Stimulated activated effector memory CD8-positive, alpha-beta T cell treated with anti-CD3 and anti-CD28 coated beads, Interleukin-12 subunit alpha, Interleukin-12 subunit beta, amount 100 ng/mL, for 72 hours (primary cell): ENCODE data around the gene MC3R.

ENCODE experiments used
- ATAC-seq: fragments of 150-1000 bp; cut with Tn5 transposase; 2 replicates; pipeline ENCODE4 v1.10.0; 2021
- DNase-seq, 2 donors: peaks; one replicate each; pipeline ENCODE4 v3.0.0; 2021 to 2022; ENCODE audit warnings: low spot score in 2 of 2
- H3K27ac Mint-ChIP-seq: one replicate; pipeline ENCODE4 v1.8.0; 2022; ENCODE audit warnings: mild to moderate bottlenecking, mixed read lengths
- H3K36me3 Mint-ChIP-seq: one replicate; pipeline ENCODE4 v1.8.0; 2022; ENCODE audit warnings: mild to moderate bottlenecking, mixed read lengths
- H3K4me1 Mint-ChIP-seq: one replicate; pipeline ENCODE4 v1.8.0; 2022; ENCODE audit warnings: mixed read lengths
- H3K4me3 Mint-ChIP-seq: one replicate; pipeline ENCODE4 v1.8.0; 2022; ENCODE audit warnings: mild to moderate bottlenecking, mixed read lengths
- H3K9me3 Mint-ChIP-seq: one replicate; pipeline ENCODE4 v1.8.0; 2022; ENCODE audit warnings: mixed read lengths

Gene MC3R

GRCh38 chr20:56299362-56299761 is 50.8 kb downstream of the MC3R start:
- Mint-ChIP-seq H3K9me3 (no peaks in the 10 kb centered on the region), H3K36me3 (no peaks in the 10 kb centered on the region), H3K4me1 (no peaks in the 10 kb centered on the region), H3K4me3 (no peak overlapping the region), H3K27ac (no peak overlapping the region)
- no peak for ATAC-seq
- DNase-seq: no peak
